Renal cortical epithelial cell (primary cell): ENCODE data around the gene BICRA. TPM values are rescaled to one million over a fixed set of nuclear protein-coding genes. Genes with fewer than 3 reads are reported as not detected.
"Not testable (repeated sequence)": the region's sequence is repeated elsewhere in the genome, so short reads cannot be mapped to it uniquely, and the experiment has no call there.

Experiments
- DNase-seq: peaks from one replicate; pipeline ENCODE4 v3.0.0-alpha.2; 2011; ENCODE audit warnings: low read depth
- total RNA-seq: library from RNA; depleted of rRNA; stranded (reverse); fragments of >200 nt; gene quantifications from 2 replicates; pipeline ENCODE4 v1.2.3, GENCODE V29; 2014

BICRA gene
- total RNA-seq, 1 donor from 2014 or later = 18.8 TPM

DNA sequence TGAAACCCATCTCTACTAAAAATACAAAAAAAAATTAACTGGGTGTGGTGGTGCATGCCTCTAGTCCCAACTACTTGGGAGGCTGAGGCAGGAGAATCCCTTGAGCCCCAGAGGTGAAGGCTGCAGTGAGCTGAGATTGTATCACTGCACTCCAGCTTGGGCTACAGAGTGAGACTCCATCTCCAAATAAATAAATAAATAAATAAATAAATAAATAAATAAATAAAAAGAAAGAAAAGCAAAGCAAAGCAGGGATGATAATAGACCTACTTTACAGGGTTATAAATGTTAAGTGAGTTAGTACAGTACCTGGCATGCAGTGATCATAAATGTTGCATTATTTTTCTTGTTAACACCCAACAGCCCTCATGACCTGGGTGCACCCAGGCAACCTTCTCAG is 105.9 kb downstream of the BICRA start:
- DNase-seq = not testable (repeated sequence)

DNA sequence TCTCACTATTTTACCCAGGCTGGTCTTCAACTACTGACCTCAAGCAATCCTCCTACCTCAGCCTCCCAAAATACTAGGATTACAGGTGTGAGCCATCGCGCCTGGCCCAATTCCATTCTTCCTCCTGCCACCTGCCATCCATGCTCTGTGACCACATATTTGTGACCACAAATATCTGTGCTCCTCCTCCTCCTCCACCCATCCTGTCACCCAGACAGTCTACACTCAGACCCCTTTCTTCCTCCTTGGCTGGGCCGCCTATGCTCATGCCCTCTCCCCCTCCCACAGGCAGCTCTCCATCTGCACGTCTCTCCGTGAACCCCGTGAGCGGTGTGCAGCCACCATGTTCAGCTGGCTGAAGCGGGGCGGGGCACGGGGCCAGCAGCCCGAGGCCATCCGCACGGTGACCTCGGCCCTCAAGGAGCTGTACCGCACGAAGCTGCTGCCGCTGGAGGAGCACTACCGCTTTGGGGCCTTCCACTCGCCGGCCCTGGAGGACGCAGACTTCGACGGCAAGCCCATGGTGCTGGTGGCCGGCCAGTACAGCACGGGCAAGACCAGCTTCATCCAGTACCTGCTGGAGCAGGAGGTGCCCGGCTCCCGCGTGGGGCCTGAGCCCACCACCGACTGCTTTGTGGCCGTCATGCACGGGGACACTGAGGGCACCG is 107.5 kb downstream of the BICRA start:
- DNase-seq = no peak

- not testable (repeated sequence) for DNase-seq
Measured at GRCh38 chr19:47718415-47719046, 109.6 kb downstream of the BICRA start.

GRCh38 chr19:47719047-47719859 is 110.3 kb downstream of the BICRA start:
- peak; percentile 61 for DNase-seq

GRCh38 chr19:47720669-47721422 is 111.9 kb downstream of the BICRA start:
- DNase-seq = no peak

- peak; percentile 81 for DNase-seq
Measured at GRCh38 chr19:47723581-47723940, 114.6 kb downstream of the BICRA start.

- no peak for DNase-seq
Measured at GRCh38 chr19:47725759-47726401, 116.9 kb downstream of the BICRA start.

DNA sequence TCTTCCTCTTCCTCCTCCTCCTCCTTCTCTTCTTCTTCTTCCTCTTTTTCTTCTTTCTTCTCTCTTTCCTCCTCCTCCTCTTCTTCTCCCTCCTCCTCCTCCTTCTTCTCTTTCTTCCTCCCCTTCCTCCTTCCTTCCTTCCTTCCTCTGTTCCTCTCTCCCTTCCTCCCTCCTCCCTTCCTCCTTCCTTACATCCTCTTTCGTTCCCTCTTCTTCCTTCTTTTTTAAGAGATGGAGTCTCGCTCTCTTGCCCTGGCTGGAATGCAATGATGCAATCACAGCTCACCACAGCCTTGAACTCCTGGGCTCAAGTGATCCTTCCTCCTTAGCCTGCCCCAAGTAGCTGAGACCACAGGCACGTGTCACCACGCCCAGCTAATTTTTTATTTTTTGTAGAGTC is 117.5 kb downstream of the BICRA start:
- DNase-seq = peak; percentile 74

- not testable (repeated sequence) for DNase-seq
Measured at GRCh38 chr19:47728295-47728694, 119.4 kb downstream of the BICRA start.

DNA sequence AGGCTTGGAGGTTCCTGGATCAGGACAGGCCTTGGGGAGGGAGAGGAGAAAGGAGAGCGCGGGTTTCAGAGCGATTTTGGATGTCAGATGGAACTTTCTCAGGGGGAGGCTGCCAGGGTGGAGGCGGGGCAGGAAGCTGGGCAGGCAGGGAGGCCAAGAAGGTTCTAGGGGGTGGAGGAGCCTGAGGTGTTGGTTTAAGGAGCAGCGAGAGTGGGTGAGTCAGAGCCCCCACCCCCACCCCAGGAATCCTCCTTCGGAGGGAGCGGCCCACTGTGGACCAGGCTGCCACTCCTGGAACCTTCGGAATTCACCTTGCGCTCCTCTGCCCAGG is 120.5 kb downstream of the BICRA start:
- peak; percentile 89 for DNase-seq

DNA sequence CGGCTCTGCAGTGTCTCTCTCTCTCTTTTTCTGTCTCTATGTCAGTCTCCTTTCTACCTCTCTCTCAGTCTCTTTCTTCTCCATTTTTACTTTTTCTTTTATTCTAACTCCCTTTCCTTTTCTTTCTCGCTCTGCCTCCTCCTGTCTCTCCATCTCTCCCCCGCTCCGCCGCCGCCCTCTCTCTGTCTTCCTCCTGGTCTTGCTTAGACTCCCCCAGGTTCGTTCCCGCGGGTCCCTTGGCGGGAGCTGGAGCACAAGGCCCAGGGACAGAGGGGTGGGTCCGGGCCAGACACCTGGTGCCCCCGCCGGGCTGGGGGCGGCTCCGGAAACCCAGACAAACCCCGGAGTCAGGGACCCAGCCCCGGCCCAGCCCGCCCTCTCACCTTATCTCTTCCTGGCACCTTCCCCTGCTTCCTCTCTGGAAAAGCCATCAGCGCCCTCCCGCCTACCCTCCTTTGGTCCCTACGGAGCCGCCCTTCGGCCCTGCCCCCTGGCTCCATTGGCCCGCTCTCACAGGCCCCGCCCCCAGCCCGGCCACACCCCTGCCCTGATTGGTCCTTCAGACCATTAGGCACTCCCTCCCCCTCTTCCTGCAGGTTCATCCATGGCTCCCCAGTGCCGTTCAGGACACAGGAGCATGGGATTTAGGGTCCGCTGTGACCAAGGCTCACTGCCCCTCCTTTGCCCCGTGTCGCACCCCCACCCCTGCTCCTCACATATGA is 121.0 kb downstream of the BICRA start:
- no peak for DNase-seq

DNA sequence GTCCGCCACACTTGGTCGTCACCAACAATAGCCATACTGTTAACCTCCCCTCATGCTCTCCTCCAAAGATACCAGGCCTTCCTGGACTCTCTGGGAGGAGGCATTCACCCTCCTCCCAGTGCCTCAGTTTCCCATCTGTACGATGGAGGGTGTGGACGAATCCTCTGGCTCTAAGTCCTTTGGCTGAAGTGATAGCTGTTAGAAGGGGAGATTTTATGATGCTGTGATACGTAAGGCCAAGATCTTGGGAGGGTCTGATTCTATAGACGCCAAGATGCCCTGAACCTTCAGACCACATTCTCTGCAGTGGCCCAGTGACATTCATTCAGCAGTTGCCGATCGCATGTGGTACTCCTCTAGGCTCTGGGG is 121.6 kb downstream of the BICRA start:
- no peak for DNase-seq

- no peak for DNase-seq
Measured at GRCh38 chr19:47730910-47731309, 122.0 kb downstream of the BICRA start.

DNA sequence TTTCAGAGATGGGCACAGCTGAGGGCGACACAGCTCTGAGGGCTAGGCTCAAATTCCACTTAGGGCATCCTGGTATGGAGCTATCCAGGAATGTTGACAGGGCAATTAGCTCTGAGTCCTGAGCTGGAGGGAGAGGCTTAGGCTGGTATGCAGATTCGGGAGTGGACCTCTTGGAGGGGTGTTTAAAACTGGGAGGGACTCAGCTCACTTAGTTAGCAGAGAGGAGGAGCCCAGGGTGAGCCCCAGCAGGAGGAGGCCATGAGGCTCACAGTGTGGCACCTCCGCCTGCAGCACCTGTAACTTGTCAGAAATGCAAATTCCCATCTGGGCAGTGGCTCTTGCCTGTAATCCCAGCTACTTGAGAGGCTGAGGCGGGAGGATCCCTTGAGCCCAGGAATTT is 126.2 kb downstream of the BICRA start:
- no peak for DNase-seq

DNA sequence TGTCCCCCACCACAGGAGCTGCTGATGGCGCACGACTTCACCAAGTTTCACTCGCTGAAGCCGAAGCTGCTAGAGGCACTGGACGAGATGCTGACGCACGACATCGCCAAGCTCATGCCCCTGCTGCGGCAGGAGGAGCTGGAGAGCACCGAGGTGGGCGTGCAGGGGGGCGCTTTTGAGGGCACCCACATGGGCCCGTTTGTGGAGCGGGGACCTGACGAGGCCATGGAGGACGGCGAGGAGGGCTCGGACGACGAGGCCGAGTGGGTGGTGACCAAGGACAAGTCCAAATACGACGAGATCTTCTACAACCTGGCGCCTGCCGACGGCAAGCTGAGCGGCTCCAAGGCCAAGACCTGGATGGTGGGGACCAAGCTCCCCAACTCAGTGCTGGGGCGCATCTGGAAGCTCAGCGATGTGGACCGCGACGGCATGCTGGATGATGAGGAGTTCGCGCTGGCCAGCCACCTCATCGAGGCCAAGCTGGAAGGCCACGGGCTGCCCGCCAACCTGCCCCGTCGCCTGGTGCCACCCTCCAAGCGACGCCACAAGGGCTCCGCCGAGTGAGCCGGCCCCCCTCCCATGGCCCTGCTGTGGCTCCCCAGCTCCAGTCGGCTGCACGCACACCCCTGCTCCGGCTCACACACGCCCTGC is 132.1 kb downstream of the BICRA start:
- no peak for DNase-seq

DNA sequence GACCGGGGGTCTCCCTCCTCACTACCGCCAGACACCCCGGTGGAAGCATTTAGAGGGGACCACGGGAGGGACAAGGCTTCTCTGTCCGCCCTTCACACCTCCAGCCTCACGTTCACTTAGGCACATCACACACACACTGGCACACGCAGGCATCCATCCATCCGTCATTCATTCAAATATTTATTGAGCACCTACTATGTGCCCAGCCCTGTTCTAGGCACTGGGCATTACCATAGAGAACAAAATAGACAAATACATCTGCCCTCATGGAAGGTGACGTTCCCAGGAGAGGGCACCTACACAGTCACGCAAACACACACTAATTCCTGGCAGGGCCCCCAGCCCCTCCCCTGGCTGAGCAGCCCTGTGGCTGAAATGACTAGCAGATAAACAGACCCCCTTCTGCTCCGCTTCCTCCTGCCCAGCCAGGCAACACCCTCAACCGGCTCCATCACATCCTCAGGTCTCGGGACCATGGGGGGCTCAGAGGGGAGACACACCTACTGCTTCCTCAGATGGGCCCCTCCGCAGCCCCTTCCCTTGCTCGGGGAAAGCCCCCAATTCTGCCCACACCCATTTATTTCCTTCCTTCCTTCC is 132.7 kb downstream of the BICRA start:
- no peak for DNase-seq

DNA sequence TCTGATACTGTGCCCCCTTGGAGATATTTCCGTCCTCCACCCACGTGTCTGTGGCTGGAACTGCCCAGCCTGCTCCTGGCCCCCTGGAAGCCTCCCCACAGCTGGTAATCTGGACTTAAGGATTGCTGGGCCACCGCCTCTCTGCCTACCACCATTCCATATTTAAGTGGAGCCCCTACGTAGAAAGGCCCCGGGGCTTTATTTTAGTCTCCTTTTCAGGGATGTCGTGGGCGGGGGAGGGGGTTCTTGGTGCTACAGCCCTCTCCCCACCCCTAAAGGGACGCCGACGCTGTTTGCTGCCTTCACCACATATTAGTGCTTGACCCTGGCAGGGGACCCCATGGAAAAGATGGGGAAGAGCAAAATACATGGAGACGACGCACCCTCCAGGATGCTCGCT is 133.7 kb downstream of the BICRA start:
- DNase-seq = no peak

- peak; percentile 92 for DNase-seq
Measured at GRCh38 chr19:47745010-47745901, 136.3 kb downstream of the BICRA start, which contains the start of gene NOP53. TSS of gene NOP53 (plus strand) at chr19:47745546. CDS start at chr19:47745560, 14 bp downstream.

DNA sequence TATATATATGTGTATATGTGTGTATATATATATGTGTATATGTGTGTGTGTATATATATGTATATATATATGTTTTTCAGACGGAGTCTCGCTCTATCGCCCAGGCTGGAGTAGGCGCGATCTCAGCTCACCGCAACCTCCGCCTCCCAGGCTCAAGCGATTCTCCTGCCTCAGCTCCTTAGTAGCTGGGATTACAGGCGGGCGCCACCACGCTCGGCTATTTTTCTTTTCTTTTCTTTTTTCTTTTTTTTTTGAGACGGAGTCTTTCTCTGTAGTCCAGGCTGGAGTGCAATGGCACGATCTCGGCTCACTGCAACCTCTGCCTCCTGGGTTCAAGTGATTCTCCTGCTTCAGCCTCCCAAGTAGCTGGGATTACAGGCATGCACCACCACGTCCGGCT is 137.2 kb downstream of the BICRA start:
- DNase-seq = not testable (repeated sequence)
